Measurements from ENCODE around the gene KCNMA1. TPM values are rescaled to one million over a fixed set of nuclear protein-coding genes. Genes with fewer than 3 reads are reported as not detected.

The KCNMA1 gene
- total and polyA plus RNA-seq, 10 of the 15 experiments (the other 5 are each of a cell fraction or from before 2014, with no cell fraction given), result 8.5 to 77.0 (median 21.3) TPM

GRCh38 chr10:77500754-77501151, 136.9 kb downstream of the KCNMA1 start (continued):
- TF ChIP-seq RELB (IDR thresholded peaks at IDR 0.05; ENCODE audit: low read depth) (peak; percentile 77), CREM (IDR thresholded peaks at IDR 0.05; ENCODE audit: low read depth) (peak; percentile 57; the same call in 1 of the 2 replicates), MEF2B (IDR thresholded peaks at IDR 0.05; ENCODE audit: partially characterized antibody, poor library complexity, severe bottlenecking) (no peak), ZNF622 (IDR thresholded peaks at IDR 0.05) (no peak), ZNF274 (IDR thresholded peaks at IDR 0.05; ENCODE audit: insufficient read depth, insufficient read length) (no peak), BCL3 (IDR thresholded peaks at IDR 0.05; ENCODE audit: borderline replicate concordance, insufficient read depth, low read depth, low read length, poor library complexity, severe bottlenecking) (no peak), MXI1 (IDR thresholded peaks at IDR 0.05; ENCODE audit: low read depth, low read length) (no peak), CEBPZ (IDR thresholded peaks at IDR 0.05; ENCODE audit: low read depth, low read length) (no peak), SMARCA5 (IDR thresholded peaks at IDR 0.05) (no peak), ELK1 (IDR thresholded peaks at IDR 0.05; ENCODE audit: low read depth, low read length) (no peak), SMAD1 (IDR thresholded peaks at IDR 0.05; ENCODE audit: low read depth, partially characterized antibody) (no peak), ASH2L (IDR thresholded peaks at IDR 0.05; ENCODE audit: borderline replicate concordance, low read depth) (no peak), USF1 (IDR thresholded peaks at IDR 0.05; ENCODE audit: borderline replicate concordance, extremely low read length, insufficient read depth, low read depth, low read length) (no peak), IRF3 (IDR thresholded peaks at IDR 0.05) (no peak), EGR1 (IDR thresholded peaks at IDR 0.05; ENCODE audit: borderline replicate concordance in 1 of 2, low read depth in 2 of 2, low read length in 2 of 2) (no peak), SUPT20H (IDR thresholded peaks at IDR 0.05; ENCODE audit: borderline replicate concordance, control insufficient read depth, low read depth, low read length) (no peak), SRF (IDR thresholded peaks at IDR 0.05; ENCODE audit: low read depth in 2 of 2, low read length in 2 of 2) (no peak)
